GM18858 (cell line): ENCODE measurements around the gene CLPSL2.

Experiments
- ATAC-seq: cut with Tn5 transposase; IDR thresholded peaks from one replicate; pipeline ENCODE4 v1.9.1; 2021; ENCODE audit not compliant: unreplicated experiment

CLPSL2 gene

GRCh38 chr6:35786810-35787209 lies 10.4 kb downstream of the CLPSL2 start:
- ATAC-seq: no peak

GRCh38 chr6:35787266-35788218 lies 11.1 kb downstream of the CLPSL2 start:
- ATAC-seq: no peak

DNA sequence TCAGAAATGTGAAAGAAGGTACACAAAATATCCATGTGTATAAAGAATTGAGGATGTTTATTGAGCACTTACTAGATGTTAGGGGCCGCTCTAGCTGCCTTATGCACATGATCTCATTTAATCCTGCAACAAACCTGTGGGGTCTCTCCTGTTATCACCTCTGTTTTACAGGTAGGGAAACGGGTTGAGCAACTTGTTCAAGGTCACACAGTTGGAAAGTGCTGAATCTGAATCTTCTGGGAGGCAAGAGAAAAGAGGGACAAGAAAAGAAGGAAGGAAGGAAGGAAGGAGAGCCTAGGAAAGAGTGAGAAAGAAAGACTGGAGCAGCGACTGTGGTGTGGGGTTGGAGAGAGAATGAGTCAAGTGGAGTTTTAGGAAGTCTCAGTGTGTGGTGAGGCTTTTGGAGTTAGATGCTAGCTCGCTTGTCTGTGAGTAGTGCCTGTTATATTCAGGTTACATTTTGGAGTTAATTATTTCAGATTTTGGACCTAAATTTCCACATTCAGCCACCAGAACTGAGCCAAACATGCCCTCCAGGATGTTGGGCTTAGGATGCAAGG lies 12.1 kb downstream of the CLPSL2 start:
- no peak for ATAC-seq

GRCh38 chr6:35790683-35791082 lies 14.3 kb downstream of the CLPSL2 start:
- no peak for ATAC-seq

GRCh38 chr6:35794536-35795452 lies 18.4 kb downstream of the CLPSL2 start:
- ATAC-seq: no peak

- no peak for ATAC-seq
Measured at GRCh38 chr6:35795453-35796071, 19.2 kb downstream of the CLPSL2 start.

DNA sequence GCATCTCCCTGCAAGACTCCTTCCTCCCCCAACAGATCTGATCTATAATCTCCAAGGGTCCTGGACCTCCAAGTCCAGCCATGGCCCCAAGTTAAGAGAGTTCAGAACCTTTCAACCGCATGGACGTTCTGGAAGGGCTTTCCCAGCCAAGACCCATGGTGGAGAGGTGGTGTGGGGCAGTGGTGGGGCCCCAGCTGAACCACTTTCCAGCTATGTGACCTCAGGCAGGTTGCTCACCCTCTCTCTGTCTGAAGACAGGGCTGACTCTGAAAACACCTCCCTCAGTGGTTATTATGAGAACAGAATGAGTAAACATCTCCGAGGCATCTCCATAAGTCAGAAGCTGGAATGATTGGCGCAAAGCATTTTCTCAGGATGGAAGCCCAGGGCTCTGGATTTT lies 19.8 kb downstream of the CLPSL2 start:
- ATAC-seq: no peak

GRCh38 chr6:35797837-35798526 lies 21.6 kb downstream of the CLPSL2 start:
- no peak for ATAC-seq

- ATAC-seq: no peak
Measured at GRCh38 chr6:35798706-35799105, 22.3 kb downstream of the CLPSL2 start.

GRCh38 chr6:35801148-35801547 lies 24.8 kb downstream of the CLPSL2 start:
- ATAC-seq: no peak

- ATAC-seq: no peak
Measured at GRCh38 chr6:35804996-35805736, 28.8 kb downstream of the CLPSL2 start, which contains the start of gene LHFPL5. Gene LHFPL5, plus strand, starts transcription at chr6:35805352. Its CDS starts 319 bp downstream, at chr6:35805671.

GRCh38 chr6:35808688-35809087 lies 32.3 kb downstream of the CLPSL2 start:
- no peak for ATAC-seq

DNA sequence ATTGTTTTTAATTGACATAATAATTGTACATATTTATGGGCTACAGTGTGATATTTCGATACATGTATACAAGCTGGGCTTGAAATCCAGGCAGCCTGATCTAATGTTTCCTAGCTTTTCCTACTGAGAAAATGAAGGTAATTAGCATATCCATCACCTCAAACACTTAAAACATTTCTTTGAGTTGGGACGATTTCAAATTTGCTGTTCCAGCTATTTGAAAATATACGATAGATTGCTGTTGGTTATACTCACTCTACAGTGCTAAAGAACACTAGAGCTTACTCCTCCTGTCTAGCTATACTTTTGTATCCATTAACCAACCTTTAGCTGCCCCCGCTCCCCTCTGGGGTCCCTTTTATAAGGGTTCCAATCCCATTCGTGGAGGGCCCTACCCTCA lies 33.4 kb downstream of the CLPSL2 start:
- ATAC-seq: no peak

GRCh38 chr6:35810971-35811698 lies 34.7 kb downstream of the CLPSL2 start:
- no peak for ATAC-seq

DNA sequence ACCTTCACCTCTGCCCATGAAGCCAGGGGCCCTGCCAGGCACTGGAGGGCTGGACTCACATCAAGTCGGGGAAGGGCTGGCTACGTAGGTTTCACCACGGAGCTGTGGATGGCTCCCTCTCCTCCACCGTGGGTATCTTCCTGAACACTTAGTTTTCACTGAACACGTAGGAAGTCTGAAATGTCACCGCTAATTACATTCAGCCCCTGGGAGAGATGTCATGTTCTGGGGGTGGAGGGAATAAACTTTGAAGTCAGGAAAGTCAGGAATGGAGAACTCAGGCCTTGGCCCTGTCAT lies 35.2 kb downstream of the CLPSL2 start:
- no peak for ATAC-seq

DNA sequence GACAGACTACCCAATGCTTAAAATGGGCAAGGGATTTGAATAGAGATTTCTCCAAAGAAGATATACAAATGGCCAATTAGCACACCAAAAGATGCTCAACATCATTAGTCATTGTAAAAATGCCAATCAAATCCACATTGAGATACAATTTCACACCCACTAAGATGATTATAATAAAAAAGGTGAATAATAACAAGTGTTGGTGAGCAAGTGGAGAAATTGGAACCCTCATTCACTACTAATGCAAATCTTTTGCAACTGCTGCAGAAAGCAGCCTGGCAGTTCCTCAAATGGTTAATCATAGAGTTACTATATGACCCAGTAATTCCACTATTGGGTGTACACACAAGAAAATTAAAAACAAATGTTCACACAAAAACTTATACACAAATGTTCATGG lies 41.1 kb downstream of the CLPSL2 start:
- no peak for ATAC-seq

DNA sequence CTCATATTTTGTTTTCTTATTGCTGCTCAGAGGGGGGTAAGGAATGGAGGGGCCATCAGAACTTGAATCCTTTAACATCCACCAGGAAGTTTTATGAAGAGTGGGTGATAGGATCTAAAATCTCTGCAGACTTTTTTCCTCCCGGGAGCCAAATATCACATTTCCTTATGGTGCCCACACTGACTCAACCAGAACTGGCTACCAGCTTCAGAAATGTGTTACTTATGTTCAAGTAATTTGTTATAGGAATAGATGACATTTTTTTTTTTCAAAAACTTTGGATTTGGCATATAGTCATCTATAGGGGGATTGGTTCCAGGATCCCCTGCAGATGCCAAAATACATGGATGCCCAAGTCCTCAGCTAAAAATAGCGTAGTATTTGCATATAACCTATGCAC lies 47.2 kb downstream of the CLPSL2 start:
- no peak for ATAC-seq

DNA sequence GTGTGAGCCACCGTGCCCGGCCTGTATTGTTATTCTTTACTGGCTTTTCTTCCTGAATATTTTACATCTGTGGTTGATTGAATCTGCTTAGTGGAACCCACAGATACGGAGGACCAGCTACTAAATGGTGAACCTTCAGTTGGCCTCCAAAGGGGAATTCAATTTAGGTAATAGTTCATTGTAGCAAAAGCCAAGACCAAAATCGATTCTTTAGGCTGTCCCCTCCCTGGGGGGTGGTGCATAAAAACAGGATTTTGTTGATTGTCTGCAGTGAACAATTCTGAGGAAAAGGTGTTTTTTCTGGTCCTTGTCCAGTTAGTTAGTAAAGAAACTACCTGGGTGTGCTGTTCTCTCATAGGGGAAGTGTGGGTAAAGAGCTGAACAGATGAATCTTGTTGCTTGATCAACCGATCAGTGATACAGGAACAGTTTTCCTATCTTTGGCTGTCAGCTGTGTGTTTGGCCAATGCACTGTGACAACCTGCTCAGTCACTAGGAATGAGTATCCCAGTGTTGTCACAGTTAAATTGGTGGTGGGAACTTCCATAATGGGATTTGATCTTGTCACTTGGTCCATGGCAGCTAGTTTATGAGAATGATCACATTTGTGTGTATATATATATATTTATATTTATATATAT lies 48.3 kb downstream of the CLPSL2 start:
- no peak for ATAC-seq
